SU-DHL-6 (cell line): ENCODE measurements around the gene ARAF.
"Not testable (repeated sequence)": the region's sequence is repeated elsewhere in the genome, so short reads cannot be mapped to it uniquely, and the experiment has no call there.

Source experiments
- H2AFZ ChIP-seq: fragments of 200-600 bp; sonication (generic); 2 replicates; pipeline ENCODE4 v1.6.1; 2014; ENCODE audit warnings: low read depth, mild to moderate bottlenecking, moderate library complexity, mixed read lengths, antibody characterized with exemption, low read length; ENCODE audit not compliant: severe bottlenecking
- H3F3A ChIP-seq: fragments of 200-600 bp; shearing (Covaris generic); 2 replicates; pipeline ENCODE4 v1.6.0; 2016; ENCODE audit warnings: antibody characterized with exemption, mild to moderate bottlenecking; ENCODE audit not compliant: insufficient read depth
- H3K27ac ChIP-seq: fragments of 200-600 bp; sonication (generic); 2 replicates; pipeline ENCODE4 v1.5.1; 2016; ENCODE audit warnings: low read depth, mild to moderate bottlenecking, low read length, moderate library complexity, mixed read lengths
- H3K27me3 ChIP-seq: fragments of 200-600 bp; sonication (generic), shearing (Covaris generic); 2 replicates; pipeline ENCODE4 v1.6.0; 2014; ENCODE audit warnings: mild to moderate bottlenecking, low read length
- H3K36me3 ChIP-seq: fragments of 200-600 bp; sonication (generic); 2 replicates; pipeline ENCODE4 v1.6.1; 2014; ENCODE audit warnings: mild to moderate bottlenecking, low read length, mixed read lengths
- H3K4me2 ChIP-seq: fragments of 300-600, 200-600 bp; shearing (Covaris generic), sonication (generic); 2 replicates; pipeline ENCODE4 v1.6.0; 2014; ENCODE audit warnings: low read length, low read depth, mild to moderate bottlenecking; ENCODE audit not compliant: poor library complexity, severe bottlenecking
- H3K4me3 ChIP-seq: fragments of 200-600 bp; sonication (generic); 2 replicates; pipeline ENCODE4 v1.5.1; 2014; ENCODE audit warnings: antibody characterized with exemption, low read length, mild to moderate bottlenecking, mixed read lengths; ENCODE audit not compliant: insufficient read depth, poor library complexity, severe bottlenecking
- H3K79me2 ChIP-seq: fragments of 200-600 bp; sonication (generic); 2 replicates; pipeline ENCODE4 v1.6.1; 2014; ENCODE audit warnings: mild to moderate bottlenecking, low read length, moderate library complexity; ENCODE audit not compliant: insufficient read depth
- H3K9ac ChIP-seq: fragments of 200-600 bp; sonication (generic); 2 replicates; pipeline ENCODE4 v1.7.0; 2014; ENCODE audit warnings: mild to moderate bottlenecking, low read length
- H3K9me2 ChIP-seq: fragments of 200-600 bp; sonication (generic); replicated peaks from 2 replicates; pipeline ENCODE4 v1.6.1; 2014; ENCODE audit warnings: low read length; ENCODE audit not compliant: insufficient read depth
- H3K9me3 ChIP-seq: fragments of 200-600 bp; sonication (generic); 2 replicates; pipeline ENCODE4 v1.6.1; 2014; ENCODE audit warnings: low read length, mixed read lengths; ENCODE audit not compliant: insufficient read depth
- H4K20me1 ChIP-seq: fragments of 200-600 bp; sonication (generic); 2 replicates; pipeline ENCODE4 v1.6.1; 2014; ENCODE audit warnings: low read depth, mild to moderate bottlenecking, antibody characterized with exemption, low read length, moderate library complexity, mixed read lengths
- CTCF ChIP-seq: fragments of 200-600 bp; sonication (generic); IDR thresholded peaks from one replicate; pipeline ENCODE4 v1.5.1; 2017; ENCODE audit warnings: antibody characterized with exemption, mild to moderate bottlenecking, low read length, moderate library complexity; ENCODE audit not compliant: insufficient read depth, poor library complexity, severe bottlenecking
- EZH2phosphoT487 ChIP-seq: fragments of 200-600 bp; sonication (generic), shearing (Covaris generic); conservative IDR thresholded peaks from 2 replicates; pipeline ENCODE4 v1.6.1; 2018; ENCODE audit warnings: mild to moderate bottlenecking, antibody characterized with exemption, low read length, moderate library complexity, mixed read lengths

Gene ARAF

GRCh38 chrX:47560934-47561658 lies at the start of gene ARAF:
TSS of gene ARAF (plus strand) at chrX:47561205. CDS start at chrX:47562968, 1,763 bp downstream.
- Histone ChIP-seq H3F3A (peaks cover 4% of the 10 kb centered on the region; the same call in 1 of the 2 replicates), H3K9ac (peak within 1 kb of the TSS; percentile 84), H2AFZ (no peak within 1 kb of the TSS), H3K79me2 (peaks cover 15% of the 10 kb centered on the region), H3K36me3 (no peaks in the 10 kb centered on the region), H3K4me2 (peak within 1 kb of the TSS; percentile 96), H3K9me2 (no peaks in the 10 kb centered on the region), H3K27me3 (no peaks in the 10 kb centered on the region), H4K20me1 (no peaks in the 10 kb centered on the region), H3K9me3 (no peaks in the 10 kb centered on the region), H3K27ac (peak within 1 kb of the TSS; percentile 87), H3K4me3 (peak within 1 kb of the TSS; percentile 94)
- no peak for TF ChIP-seq EZH2phosphoT487
- no peak for TF ChIP-seq CTCF

GRCh38 chrX:47512383-47512782 lies 48.6 kb upstream of the ARAF start:
- H3F3A ChIP-seq, H3K79me2 ChIP-seq, H4K20me1 ChIP-seq, H3K27me3 ChIP-seq, H2AFZ ChIP-seq, H3K9me2 ChIP-seq, H3K9me3 ChIP-seq, H3K4me3 ChIP-seq, H3K36me3 ChIP-seq: not testable (repeated sequence)
- Histone ChIP-seq H3K9ac (peak overlapping the region; percentile 20; the same call in 1 of the 2 replicates), H3K27ac (peak overlapping the region; percentile 54; the same call in 1 of the 2 replicates), H3K4me2 (peak overlapping the region; percentile 35)

DNA sequence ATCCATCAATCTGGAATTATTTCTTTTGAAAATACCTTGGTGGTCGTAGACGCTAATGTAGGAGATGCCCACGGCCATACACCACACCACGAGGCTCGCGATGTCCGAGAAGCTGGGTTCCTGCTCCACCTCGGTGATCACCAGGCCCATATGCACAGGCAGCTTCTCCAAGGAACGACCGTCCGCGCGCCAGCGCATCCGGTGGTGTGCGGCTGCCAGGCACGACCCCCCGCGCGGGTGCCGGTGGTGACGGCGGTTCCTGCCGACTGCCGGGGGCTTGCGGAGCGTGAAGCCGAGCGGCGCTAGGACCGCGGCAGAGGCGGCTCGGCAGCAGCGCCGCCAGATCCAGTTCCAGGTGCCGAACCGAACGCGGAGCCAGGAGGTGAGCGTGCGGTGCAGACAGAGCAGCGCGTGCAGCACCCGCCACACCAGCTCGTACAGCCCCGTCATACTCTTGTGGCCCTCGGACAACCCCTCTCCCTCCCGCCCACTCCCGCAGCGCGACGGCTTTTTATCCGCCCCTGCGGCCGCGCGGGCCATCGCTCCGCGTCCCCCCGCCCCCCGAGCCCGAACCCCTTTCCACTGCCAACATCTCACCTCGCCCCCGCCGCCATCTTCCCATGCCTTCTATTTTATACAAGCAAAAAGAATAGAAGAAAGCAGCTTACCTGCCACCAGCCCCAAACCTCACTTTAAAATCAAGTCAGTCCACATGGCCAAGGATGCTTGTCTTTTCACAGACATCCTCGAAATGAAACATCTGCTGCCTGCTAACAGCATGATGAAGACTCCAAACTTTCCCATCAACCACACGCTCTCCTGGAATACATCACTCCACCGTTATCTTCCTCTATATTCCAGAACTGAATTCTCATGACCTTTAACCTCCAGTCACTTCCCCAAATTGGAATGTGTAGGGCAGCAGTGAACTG lies 47.7 kb upstream of the ARAF start:
- H4K20me1 ChIP-seq, H3K9me3 ChIP-seq, H3F3A ChIP-seq, H3K36me3 ChIP-seq, H3K9me2 ChIP-seq, H3K79me2 ChIP-seq, H3K27ac ChIP-seq, H3K27me3 ChIP-seq: not testable (repeated sequence)
- Histone ChIP-seq H3K4me3 (peak overlapping the region; percentile 46), H3K4me2 (peak overlapping the region; percentile 59), H3K9ac (peak overlapping the region; percentile 44), H2AFZ (peak overlapping the region; percentile 65)

GRCh38 chrX:47514533-47515235 lies 46.3 kb upstream of the ARAF start:
- Histone ChIP-seq H3K4me2 (no peak overlapping the region), H4K20me1 (no peaks in the 10 kb centered on the region), H3K9ac (no peak overlapping the region), H2AFZ (no peak overlapping the region), H3K9me3 (no peaks in the 10 kb centered on the region), H3F3A (no peaks in the 10 kb centered on the region), H3K79me2 (no peaks in the 10 kb centered on the region), H3K27me3 (no peaks in the 10 kb centered on the region), H3K27ac (no peak overlapping the region), H3K36me3 (no peaks in the 10 kb centered on the region), H3K9me2 (no peaks in the 10 kb centered on the region), H3K4me3 (no peak overlapping the region)
- TF ChIP-seq EZH2phosphoT487 (no peak), CTCF (no peak)
